Mucosa of descending colon (tissue), 3 donors: Measurements from ENCODE around the gene SLC17A9. TPM values are rescaled to one million over a fixed set of nuclear protein-coding genes. Genes with fewer than 3 reads are reported as not detected.

Source experiments
- ATAC-seq: fragments of 200-7000 bp; cut with Tn5 transposase; one replicate; pipeline ENCODE4 v1.9.1; 2020; ENCODE audit warnings: mild to moderate bottlenecking, moderate library complexity
- DNase-seq, 3 donors: peaks; one replicate each; pipeline ENCODE4 v3.0.0-alpha.2; 2020
- H3K36me3 ChIP-seq: fragments of 200-600 bp; one replicate; pipeline ENCODE4 v1.8.0; 2021; ENCODE audit warnings: low read depth, mild to moderate bottlenecking
- H3K4me1 ChIP-seq: fragments of 200-600 bp; one replicate; pipeline ENCODE4 v1.8.0; 2021; ENCODE audit warnings: low read depth, mild to moderate bottlenecking
- H3K4me3 ChIP-seq: fragments of 200-600 bp; one replicate; pipeline ENCODE4 v1.8.0; 2021; ENCODE audit warnings: mild to moderate bottlenecking
- H3K9me3 ChIP-seq: fragments of 200-600 bp; one replicate; pipeline ENCODE4 v1.8.0; 2021; ENCODE audit warnings: mild to moderate bottlenecking
- CTCF ChIP-seq: fragments of 200-600 bp; IDR thresholded peaks from one replicate; pipeline ENCODE4 v1.8.0; 2022; ENCODE audit warnings: antibody characterized with exemption, mild to moderate bottlenecking
- intact Hi-C, 2 donors: fragments of 100-400 bp; cut with DNase I in 1 of 2; cut with micrococcal nuclease in 1 of 2; formaldehyde crosslinking; loops; one replicate each; pipeline versions ENCODE4 v1.11.0 to v1.11.1; 2022; cut with DNase I, micrococcal nuclease
- total RNA-seq, 3 donors: library from RNA; stranded (reverse); fragmentation: NEBNext Ultra II Directional in 2 of 3; extraction: Animal tissue kit (Norgen Biotek cat#: 25700) in 2 of 3; gene quantifications; one replicate each; pipeline versions ENCODE4 v1.2.1 to v1.2.4, GENCODE V29; 2021 to 2023
- donor health status: DM: no; HTN: no; CAD: no; lungs with moderate emphysema.
- donor health status: DM: no; HTN: no; CAD: no.
- donor health status: DM: no; HTN: yes; CAD: no.

Gene SLC17A9
- total RNA-seq, 3 donors from 2014 or later = 4.8 to 22.2 (median 6.4) TPM

- H3K4me3 ChIP-seq = no peak overlapping the region
- H3K4me1 ChIP-seq = no peaks in the 10 kb centered on the region
- no peaks in the 10 kb centered on the region for H3K36me3 ChIP-seq
- ATAC-seq = no peak
- intact Hi-C loops = no loop called here
- no peak for TF ChIP-seq CTCF
- H3K9me3 ChIP-seq = no peaks in the 10 kb centered on the region
- DNase-seq = peak in 1 of 3 donors; percentile 34
These were observed 14.0 kb downstream of the SLC17A9 start for GRCh38 chr20:62966212-62967148.

- DNase-seq (no peak), ATAC-seq (no peak)
- H3K9me3 ChIP-seq = no peaks in the 10 kb centered on the region
- intact Hi-C loops = no loop called here
- H3K36me3 ChIP-seq = no peaks in the 10 kb centered on the region
- TF ChIP-seq CTCF = no peak
- H3K4me3 ChIP-seq = no peak overlapping the region
- H3K4me1 ChIP-seq = no peaks in the 10 kb centered on the region
These were observed 14.6 kb downstream of the SLC17A9 start for GRCh38 chr20:62967149-62967501.

GRCh38 chr20:62967628-62968351 is 15.3 kb downstream of the SLC17A9 start:
- intact Hi-C loops = no loop called here
- ATAC-seq = no peak
- no peaks in the 10 kb centered on the region for H3K9me3 ChIP-seq

GRCh38 chr20:62968378-62969178 is 16.1 kb downstream of the SLC17A9 start:
- Histone ChIP-seq H3K9me3 (no peaks in the 10 kb centered on the region), H3K4me3 (no peak overlapping the region), H3K36me3 (no peaks in the 10 kb centered on the region), H3K4me1 (peaks cover 6% of the 10 kb centered on the region)
- no peak for TF ChIP-seq CTCF
- DNase-seq (no peak), ATAC-seq (no peak)
- intact Hi-C loops = no loop called here

More at GRCh38 chr20:62967628-62968351, 15.3 kb downstream of the SLC17A9 start:
- Histone ChIP-seq H3K4me1 (peaks cover 5% of the 10 kb centered on the region), H3K4me3 (no peak overlapping the region), H3K36me3 (no peaks in the 10 kb centered on the region)
- no peak for DNase-seq
- TF ChIP-seq CTCF = no peak

GRCh38 chr20:62969179-62969760 is 16.8 kb downstream of the SLC17A9 start:
- no peak for DNase-seq
- intact Hi-C loops = no loop called here
- no peak for TF ChIP-seq CTCF
- H3K36me3 ChIP-seq = no peaks in the 10 kb centered on the region
- no peak overlapping the region for H3K4me3 ChIP-seq
- peaks cover 6% of the 10 kb centered on the region for H3K4me1 ChIP-seq
- no peak for ATAC-seq
- no peaks in the 10 kb centered on the region for H3K9me3 ChIP-seq
